Measurements from ENCODE around the gene FOXN4.

The FOXN4 gene

GRCh38 chr12:109277899-109278762, 31.0 kb downstream of the FOXN4 start:
- peak; percentile 9 for DNase-seq

- no peak for DNase-seq
Observed at GRCh38 chr12:109277255-109277898, 31.7 kb downstream of the FOXN4 start.

GRCh38 chr12:109276160-109276559, 32.9 kb downstream of the FOXN4 start:
- DNase-seq = no peak

GRCh38 chr12:109275173-109275572, 33.9 kb downstream of the FOXN4 start:
- DNase-seq = no peak

GRCh38 chr12:109274381-109274780, 34.7 kb downstream of the FOXN4 start:
- DNase-seq = no peak

GRCh38 chr12:109273354-109273753, 35.7 kb downstream of the FOXN4 start:
- DNase-seq = peak; percentile 59

- DNase-seq = no peak
Observed at GRCh38 chr12:109271418-109271817, 37.7 kb downstream of the FOXN4 start.

GRCh38 chr12:109270494-109270893, 38.6 kb downstream of the FOXN4 start:
- DNase-seq = no peak

- DNase-seq = no peak
Observed at GRCh38 chr12:109269428-109269827, 39.7 kb downstream of the FOXN4 start.

GRCh38 chr12:109268896-109269295, 40.2 kb downstream of the FOXN4 start:
- DNase-seq = no peak

- DNase-seq = no peak
Observed at GRCh38 chr12:109267361-109267760, 41.7 kb downstream of the FOXN4 start.

GRCh38 chr12:109266106-109266879, 42.8 kb downstream of the FOXN4 start:
- DNase-seq = no peak

- DNase-seq = no peak
Observed at GRCh38 chr12:109264943-109265650, 44.0 kb downstream of the FOXN4 start.

- DNase-seq = peak; percentile 78
Observed at GRCh38 chr12:109264095-109264942, 44.8 kb downstream of the FOXN4 start.

GRCh38 chr12:109263439-109263838, 45.6 kb downstream of the FOXN4 start:
- no peak for DNase-seq

GRCh38 chr12:109261939-109262338, 47.1 kb downstream of the FOXN4 start:
- no peak for DNase-seq

- no peak for DNase-seq
Observed at GRCh38 chr12:109261087-109261486, 48.0 kb downstream of the FOXN4 start.

- DNase-seq = no peak
Observed at GRCh38 chr12:109259545-109259895, 49.6 kb downstream of the FOXN4 start.

GRCh38 chr12:109258607-109259544, 50.2 kb downstream of the FOXN4 start:
- no peak for DNase-seq

- no peak for DNase-seq
Observed at GRCh38 chr12:109258201-109258600, 50.9 kb downstream of the FOXN4 start.

- DNase-seq = no peak
Observed at GRCh38 chr12:109256011-109256410, 53.1 kb downstream of the FOXN4 start.
